ENCODE results near the gene FRMPD1. TPM values are rescaled to one million over a fixed set of nuclear protein-coding genes. Genes with fewer than 3 reads are reported as not detected.
"Not testable (repeated sequence)": the region's sequence is repeated elsewhere in the genome, so short reads cannot be mapped to it uniquely, and the experiment has no call there.

FRMPD1 gene
- polyA plus RNA-seq, result 0.61 TPM
- long read RNA-seq, donor 1, result 0 reads
- long read RNA-seq, donor 2, result 0 reads
- long read RNA-seq, donor 3, result 0 reads
- long read RNA-seq, donor 4, result 0 reads
- long read RNA-seq, donor 5, full-length matches to known transcripts, result 1 of 1 reads
- long read RNA-seq, donor 5, partial matches to known transcripts, result 0 of 1 reads
- long read RNA-seq, donor 5, other reads (novel, unspliced or antisense), result 0 of 1 reads
- long read RNA-seq, donor 6, result 0 reads
- long read RNA-seq, donor 7, result 0 reads
- long read RNA-seq, donor 8, result 0 reads
- long read RNA-seq, donor 9, result 0 reads
- long read RNA-seq, donor 10, result 0 reads
- long read RNA-seq, donor 11, result 0 reads

DNA sequence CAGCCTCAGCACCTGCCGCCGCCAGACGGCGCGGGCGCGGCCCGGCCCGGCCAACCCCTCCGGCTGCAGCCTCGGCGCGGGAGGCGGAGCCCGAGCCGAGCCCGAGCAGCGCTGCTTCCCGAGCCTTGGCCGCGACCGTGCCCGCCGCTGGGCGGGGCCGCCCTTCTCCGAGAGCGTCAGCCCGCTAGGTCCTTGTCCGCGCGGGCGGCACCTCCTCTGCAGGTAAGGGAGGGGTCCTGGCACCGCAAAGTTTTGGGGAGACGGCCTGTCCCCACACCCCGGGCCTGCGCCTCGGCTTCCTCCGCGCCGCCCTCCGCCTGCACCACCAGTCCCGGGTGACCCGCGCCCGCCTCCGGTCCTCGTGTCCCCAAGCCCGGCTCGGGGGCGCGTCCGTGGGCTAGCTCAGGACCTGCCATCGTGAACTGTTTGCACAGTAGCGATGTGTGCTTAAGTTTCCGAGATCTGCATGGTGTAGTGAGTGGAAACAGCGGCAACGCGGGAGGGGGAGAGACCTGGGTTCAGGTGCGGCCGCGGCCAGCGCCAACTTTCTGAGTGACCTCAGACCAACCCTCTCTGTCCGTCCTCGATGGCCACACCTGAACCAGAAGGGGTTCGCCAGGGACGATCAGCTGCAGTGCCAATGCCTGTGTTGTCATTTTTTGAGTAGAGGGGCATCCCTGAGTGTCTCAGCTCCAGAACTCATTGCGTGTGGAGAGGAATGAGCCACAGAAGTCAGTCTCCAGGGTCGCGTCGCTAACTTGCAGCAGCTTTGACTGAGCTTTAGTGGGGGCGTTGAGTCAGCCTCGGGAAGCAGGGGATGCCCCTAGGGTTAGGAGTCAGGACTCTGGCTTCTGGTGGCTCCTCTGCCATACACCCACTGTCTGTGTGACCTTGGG is at the start of gene FRMPD1:
FRMPD1 (plus strand) TSS at position 82 of the 896 bp plus-strand sequence. CDS start 41,688 bp downstream, outside the sequence.
- Histone ChIP-seq H3K36me3 (ENCODE audit: control insufficient read depth, insufficient read depth, low read length) (no peaks in the 10 kb centered on the region), H3K4me3 (ENCODE audit: low read length) (peak within 1 kb of the TSS; percentile 34), H3K4me1 (ENCODE audit: control insufficient read depth, insufficient read depth, low read length) (peaks cover 4% of the 10 kb centered on the region), H3K27me3 (ENCODE audit: control insufficient read depth, insufficient read depth, low read length) (peaks cover 76% of the 10 kb centered on the region), H3K9me3 (ENCODE audit: control insufficient read depth, low read depth, low read length) (peaks cover 2% of the 10 kb centered on the region), H3K27ac (ENCODE audit: low read length) (no peak within 1 kb of the TSS)
- no CpG with 5 or more reads among the region's 73 CpGs for WGBS (ENCODE audit: insufficient coverage, low lambda C conversion rate)
- peak; percentile 64 to 83 for DNase-seq

DNA sequence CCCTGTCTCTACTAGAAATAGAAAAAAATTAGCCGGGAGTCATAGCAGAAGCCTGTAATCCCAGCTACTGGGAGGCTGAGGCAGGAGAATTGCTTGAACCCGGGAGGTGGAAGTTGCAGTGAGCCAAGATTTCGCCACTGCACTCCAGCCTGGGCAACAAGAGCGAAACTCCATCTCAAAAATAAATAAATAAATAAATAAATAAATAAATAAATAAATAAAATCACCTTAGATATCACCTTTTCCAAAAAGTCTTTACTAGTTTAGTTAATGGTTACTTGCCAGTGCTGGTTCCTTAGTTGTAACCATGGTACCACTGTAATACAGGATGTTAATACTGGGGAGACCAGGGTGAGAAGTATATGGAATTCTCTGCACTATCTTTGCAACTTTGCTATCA is 48.7 kb upstream of the FRMPD1 start:
- DNase-seq; H3K9me3 ChIP-seq (ENCODE audit: control insufficient read depth, low read depth, low read length); H3K36me3 ChIP-seq (ENCODE audit: control insufficient read depth, insufficient read depth, low read length); H3K4me3 ChIP-seq (ENCODE audit: low read length); H3K27me3 ChIP-seq (ENCODE audit: control insufficient read depth, insufficient read depth, low read length); H3K27ac ChIP-seq (ENCODE audit: low read length); H3K4me1 ChIP-seq (ENCODE audit: control insufficient read depth, insufficient read depth, low read length): not testable (repeated sequence)
- no CpG with 5 or more reads among the region's 4 CpGs for WGBS (ENCODE audit: insufficient coverage, low lambda C conversion rate)

GRCh38 chr9:37602817-37603216 is 47.9 kb upstream of the FRMPD1 start:
- no CpG with 5 or more reads among the region's 5 CpGs for WGBS (ENCODE audit: insufficient coverage, low lambda C conversion rate)
- H3K4me3 ChIP-seq (ENCODE audit: low read length), result no peak overlapping the region
- no peak overlapping the region for H3K27ac ChIP-seq (ENCODE audit: low read length)
- no peaks in the 10 kb centered on the region for H3K36me3 ChIP-seq (ENCODE audit: control insufficient read depth, insufficient read depth, low read length)
- DNase-seq, result peak; percentile 89 to 92
- H3K4me1 ChIP-seq (ENCODE audit: control insufficient read depth, insufficient read depth, low read length), result no peaks in the 10 kb centered on the region
- H3K9me3 ChIP-seq (ENCODE audit: control insufficient read depth, low read depth, low read length), result no peaks in the 10 kb centered on the region
- peaks cover 3% of the 10 kb centered on the region for H3K27me3 ChIP-seq (ENCODE audit: control insufficient read depth, insufficient read depth, low read length)

DNA sequence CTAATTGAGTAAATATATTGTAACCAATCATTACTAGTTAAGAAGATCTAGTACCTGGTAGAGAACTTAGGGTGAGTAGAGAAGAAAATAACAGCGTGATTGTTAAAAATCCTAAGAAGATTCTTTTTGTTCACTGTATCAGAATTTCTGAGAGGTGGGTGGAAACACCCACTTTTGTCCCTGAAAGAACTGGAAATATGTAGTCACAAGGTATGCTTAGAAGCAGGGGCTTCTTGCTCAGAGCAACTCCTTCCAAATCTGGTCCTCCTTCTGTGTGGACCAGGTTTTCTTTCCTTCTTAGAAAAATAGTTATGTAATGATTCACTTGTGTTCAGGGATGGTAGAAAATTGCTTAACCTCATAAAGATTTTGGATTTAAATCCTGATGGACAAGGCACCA is 46.5 kb upstream of the FRMPD1 start:
- Histone ChIP-seq H3K9me3 (ENCODE audit: control insufficient read depth, low read depth, low read length) (no peaks in the 10 kb centered on the region), H3K4me1 (ENCODE audit: control insufficient read depth, insufficient read depth, low read length) (no peaks in the 10 kb centered on the region), H3K36me3 (ENCODE audit: control insufficient read depth, insufficient read depth, low read length) (no peaks in the 10 kb centered on the region), H3K27ac (ENCODE audit: low read length) (no peak overlapping the region), H3K27me3 (ENCODE audit: control insufficient read depth, insufficient read depth, low read length) (peaks cover 3% of the 10 kb centered on the region), H3K4me3 (ENCODE audit: low read length) (no peak overlapping the region)
- DNase-seq, result no peak
- no CpG with 5 or more reads among the region's 1 CpG for WGBS (ENCODE audit: insufficient coverage, low lambda C conversion rate)

DNA sequence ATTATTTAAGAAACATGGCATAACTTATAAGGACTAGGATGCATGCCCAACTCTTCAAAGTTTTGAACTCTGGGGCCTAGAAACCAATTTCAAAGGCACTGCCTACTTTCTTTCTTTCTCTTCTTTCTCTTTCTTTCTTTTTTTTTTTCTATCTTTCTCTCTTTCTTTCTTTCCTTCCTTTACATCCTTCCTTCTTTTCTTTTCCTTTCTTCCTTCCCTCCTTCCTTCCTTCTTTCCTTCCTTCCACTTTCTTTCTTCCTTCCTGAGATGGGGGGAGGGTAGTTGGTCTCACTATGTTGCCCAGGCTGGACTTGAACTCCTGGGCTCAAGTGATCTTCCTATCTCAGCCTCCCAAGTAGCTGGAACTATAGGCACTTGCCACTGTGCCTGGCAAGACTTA is 42.5 kb upstream of the FRMPD1 start:
- Histone ChIP-seq H3K4me3 (ENCODE audit: low read length) (no peak overlapping the region), H3K36me3 (ENCODE audit: control insufficient read depth, insufficient read depth, low read length) (no peaks in the 10 kb centered on the region)

GRCh38 chr9:37609735-37610397 is 40.9 kb upstream of the FRMPD1 start:
- Histone ChIP-seq H3K27ac (ENCODE audit: low read length) (no peak overlapping the region), H3K36me3 (ENCODE audit: control insufficient read depth, insufficient read depth, low read length) (no peaks in the 10 kb centered on the region), H3K9me3 (ENCODE audit: control insufficient read depth, low read depth, low read length) (no peaks in the 10 kb centered on the region), H3K4me3 (ENCODE audit: low read length) (no peak overlapping the region), H3K4me1 (ENCODE audit: control insufficient read depth, insufficient read depth, low read length) (no peaks in the 10 kb centered on the region), H3K27me3 (ENCODE audit: control insufficient read depth, insufficient read depth, low read length) (peaks cover 13% of the 10 kb centered on the region)
- no peak for DNase-seq
- WGBS (ENCODE audit: insufficient coverage, low lambda C conversion rate), result 78% methylated on average over 4 of the region's 6 CpGs

More for the DNA sequence above, 42.5 kb upstream of the FRMPD1 start:
- Histone ChIP-seq H3K27ac (ENCODE audit: low read length) (no peak overlapping the region), H3K4me1 (ENCODE audit: control insufficient read depth, insufficient read depth, low read length) (no peaks in the 10 kb centered on the region), H3K9me3 (ENCODE audit: control insufficient read depth, low read depth, low read length) (no peaks in the 10 kb centered on the region), H3K27me3 (ENCODE audit: control insufficient read depth, insufficient read depth, low read length) (peaks cover 9% of the 10 kb centered on the region)
- no peak for DNase-seq

DNA sequence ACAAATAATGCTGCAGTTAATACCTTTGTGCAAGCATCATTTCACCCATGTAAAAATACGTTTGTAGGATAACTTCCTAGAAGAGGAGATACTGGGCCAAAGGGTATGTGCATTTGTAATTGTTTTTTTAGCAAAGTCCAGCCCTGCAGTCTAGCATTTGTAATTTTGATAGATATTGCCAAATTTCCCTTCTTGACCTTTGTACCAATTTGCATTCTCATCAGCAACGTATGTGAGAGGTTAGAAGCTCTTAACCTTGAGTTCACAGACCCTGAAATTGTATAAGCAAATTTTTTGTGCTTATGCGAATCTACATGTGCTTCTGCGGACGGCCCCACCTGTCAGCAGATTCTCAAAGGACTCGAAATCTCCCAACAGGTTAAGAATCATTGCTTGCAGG is 39.7 kb upstream of the FRMPD1 start:
- WGBS (ENCODE audit: insufficient coverage, low lambda C conversion rate), result 89% methylated on average over 2 of the region's 6 CpGs
- H3K4me3 ChIP-seq (ENCODE audit: low read length), result no peak overlapping the region
- H3K27ac ChIP-seq (ENCODE audit: low read length), result no peak overlapping the region
- DNase-seq, result no peak
- H3K27me3 ChIP-seq (ENCODE audit: control insufficient read depth, insufficient read depth, low read length), result peaks cover 10% of the 10 kb centered on the region
- no peaks in the 10 kb centered on the region for H3K9me3 ChIP-seq (ENCODE audit: control insufficient read depth, low read depth, low read length)
- H3K36me3 ChIP-seq (ENCODE audit: control insufficient read depth, insufficient read depth, low read length), result no peaks in the 10 kb centered on the region
- no peaks in the 10 kb centered on the region for H3K4me1 ChIP-seq (ENCODE audit: control insufficient read depth, insufficient read depth, low read length)

DNA sequence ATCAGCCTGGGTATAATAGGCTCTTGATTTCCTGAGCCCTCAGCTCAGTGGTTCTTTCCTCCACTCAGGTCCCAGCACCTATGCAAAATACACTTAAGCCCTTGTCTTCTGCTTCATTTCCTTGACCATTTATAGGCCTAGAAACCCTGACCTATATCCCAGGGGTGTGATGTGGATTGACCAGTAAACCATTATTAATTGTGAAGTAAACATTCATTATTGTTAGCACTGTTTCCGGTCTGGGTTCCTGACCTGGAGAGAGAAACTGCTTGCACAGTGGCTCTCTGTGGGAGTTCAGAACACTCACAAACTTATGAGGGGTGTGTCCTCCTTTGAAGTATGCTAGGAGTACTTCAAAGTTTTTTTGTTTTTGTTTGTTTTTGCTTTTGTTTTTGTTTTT is 38.8 kb upstream of the FRMPD1 start:
- Histone ChIP-seq H3K27ac (ENCODE audit: low read length) (no peak overlapping the region), H3K9me3 (ENCODE audit: control insufficient read depth, low read depth, low read length) (no peaks in the 10 kb centered on the region), H3K4me1 (ENCODE audit: control insufficient read depth, insufficient read depth, low read length) (no peaks in the 10 kb centered on the region), H3K27me3 (ENCODE audit: control insufficient read depth, insufficient read depth, low read length) (peaks cover 10% of the 10 kb centered on the region), H3K4me3 (ENCODE audit: low read length) (no peak overlapping the region), H3K36me3 (ENCODE audit: control insufficient read depth, insufficient read depth, low read length) (no peaks in the 10 kb centered on the region)
- DNase-seq, result no peak
- WGBS (ENCODE audit: insufficient coverage, low lambda C conversion rate), result no CpG with 5 or more reads among the region's 1 CpG

- no peaks in the 10 kb centered on the region for H3K36me3 ChIP-seq (ENCODE audit: control insufficient read depth, insufficient read depth, low read length)
- no CpG with 5 or more reads among the region's 2 CpGs for WGBS (ENCODE audit: insufficient coverage, low lambda C conversion rate)
- H3K27me3 ChIP-seq (ENCODE audit: control insufficient read depth, insufficient read depth, low read length), result peaks cover 17% of the 10 kb centered on the region
- H3K4me3 ChIP-seq (ENCODE audit: low read length), result no peak overlapping the region
- no peak overlapping the region for H3K27ac ChIP-seq (ENCODE audit: low read length)
- H3K4me1 ChIP-seq (ENCODE audit: control insufficient read depth, insufficient read depth, low read length), result no peaks in the 10 kb centered on the region
- H3K9me3 ChIP-seq (ENCODE audit: control insufficient read depth, low read depth, low read length), result no peaks in the 10 kb centered on the region
- no peak for DNase-seq
Measured at GRCh38 chr9:37617161-37617560, 33.6 kb upstream of the FRMPD1 start.

- WGBS (ENCODE audit: insufficient coverage, low lambda C conversion rate), result no CpG with 5 or more reads among the region's 4 CpGs
- Histone ChIP-seq H3K36me3 (ENCODE audit: control insufficient read depth, insufficient read depth, low read length) (no peaks in the 10 kb centered on the region), H3K27me3 (ENCODE audit: control insufficient read depth, insufficient read depth, low read length) (peaks cover 13% of the 10 kb centered on the region), H3K4me3 (ENCODE audit: low read length) (no peak overlapping the region), H3K27ac (ENCODE audit: low read length) (no peak overlapping the region), H3K9me3 (ENCODE audit: control insufficient read depth, low read depth, low read length) (no peaks in the 10 kb centered on the region), H3K4me1 (ENCODE audit: control insufficient read depth, insufficient read depth, low read length) (no peaks in the 10 kb centered on the region)
- DNase-seq, result no peak
Measured at GRCh38 chr9:37617832-37618231, 32.9 kb upstream of the FRMPD1 start.

All from large intestine (tissue), 12 donors.